Stimulated activated naive CD8-positive, alpha-beta T cell treated with anti-CD3 and anti-CD28 coated beads, Interleukin-15, amount 100 ng/mL, for 72 hours (primary cell): ENCODE data around the gene TMED1.
A peak's percentile ranks its signal among the peaks of the same experiment; 100 is the strongest.

Experiments used
- ATAC-seq: fragments of 150-1000 bp; cut with Tn5 transposase; 2 replicates; pipeline ENCODE4 v1.10.0; 2021; ENCODE audit warnings: mild to moderate bottlenecking, moderate library complexity
- DNase-seq, 2 donors: peaks; one replicate each; pipeline ENCODE4 v3.0.0; 2021 to 2022
- H3K27ac Mint-ChIP-seq, 2 donors: one replicate each; pipeline ENCODE4 v1.8.0; 2022; ENCODE audit warnings: mild to moderate bottlenecking in 2 of 2, mixed read lengths in 2 of 2, moderate library complexity in 2 of 2
- H3K27me3 Mint-ChIP-seq: one replicate; pipeline ENCODE4 v1.8.0; 2022; ENCODE audit warnings: mixed read lengths
- H3K4me1 Mint-ChIP-seq: one replicate; pipeline ENCODE4 v1.8.0; 2022; ENCODE audit warnings: mild to moderate bottlenecking, mixed read lengths
- H3K4me3 Mint-ChIP-seq, 2 donors: one replicate each; pipeline ENCODE4 v1.8.0; 2022; ENCODE audit warnings: mild to moderate bottlenecking in 2 of 2, mixed read lengths in 2 of 2, moderate library complexity in 1 of 2
- H3K9me3 Mint-ChIP-seq, 2 donors: one replicate each; pipeline ENCODE4 v1.8.0; 2022; ENCODE audit warnings: mixed read lengths in 2 of 2

TMED1 gene

DNA sequence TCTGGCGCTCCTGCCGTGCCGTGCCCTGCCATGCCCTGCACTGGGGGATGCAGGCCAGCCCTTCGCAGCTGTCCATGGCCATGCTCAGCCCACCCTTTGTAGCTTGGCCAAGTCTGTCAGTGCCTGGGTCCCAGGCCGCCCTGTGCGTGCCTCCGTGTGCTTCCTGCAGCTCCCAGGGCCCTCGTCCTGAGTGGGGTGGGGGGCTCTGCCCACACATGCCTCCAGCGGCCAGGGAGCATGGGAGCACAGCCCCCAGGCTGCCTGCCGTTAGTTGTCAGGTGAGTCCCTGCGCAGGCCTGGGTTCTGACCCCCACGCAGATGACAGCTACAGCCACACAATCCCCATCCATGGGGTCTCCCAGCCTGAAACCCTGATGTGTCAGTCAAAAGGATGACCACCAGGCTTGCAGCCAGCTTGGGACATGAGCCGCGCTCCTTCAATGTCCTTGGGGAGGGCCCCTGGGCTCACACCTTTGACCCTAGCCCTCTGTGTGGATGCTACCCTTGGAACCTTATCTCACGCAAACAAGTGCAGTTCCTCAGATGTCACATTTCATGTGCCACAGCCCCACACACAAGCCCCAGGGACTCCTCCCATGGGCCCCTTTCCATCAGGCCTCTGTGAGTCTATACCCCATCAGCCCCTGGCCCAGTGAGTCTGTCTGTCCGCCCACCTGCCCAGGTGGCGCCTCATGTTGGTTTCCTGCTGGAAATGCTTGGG lies 24.5 kb downstream of the TMED1 start:
- peak overlapping the region; percentile 33 to 85 for H3K27ac Mint-ChIP-seq
- peaks cover 53% of the 10 kb centered on the region for H3K4me1 Mint-ChIP-seq
- ATAC-seq (no peak), DNase-seq (no peak)
- H3K4me3 Mint-ChIP-seq = no peak overlapping the region
- H3K9me3 Mint-ChIP-seq = peaks cover 0 to 6% of the 10 kb centered on the region in 2 donors
- H3K27me3 Mint-ChIP-seq = no peaks in the 10 kb centered on the region

DNA sequence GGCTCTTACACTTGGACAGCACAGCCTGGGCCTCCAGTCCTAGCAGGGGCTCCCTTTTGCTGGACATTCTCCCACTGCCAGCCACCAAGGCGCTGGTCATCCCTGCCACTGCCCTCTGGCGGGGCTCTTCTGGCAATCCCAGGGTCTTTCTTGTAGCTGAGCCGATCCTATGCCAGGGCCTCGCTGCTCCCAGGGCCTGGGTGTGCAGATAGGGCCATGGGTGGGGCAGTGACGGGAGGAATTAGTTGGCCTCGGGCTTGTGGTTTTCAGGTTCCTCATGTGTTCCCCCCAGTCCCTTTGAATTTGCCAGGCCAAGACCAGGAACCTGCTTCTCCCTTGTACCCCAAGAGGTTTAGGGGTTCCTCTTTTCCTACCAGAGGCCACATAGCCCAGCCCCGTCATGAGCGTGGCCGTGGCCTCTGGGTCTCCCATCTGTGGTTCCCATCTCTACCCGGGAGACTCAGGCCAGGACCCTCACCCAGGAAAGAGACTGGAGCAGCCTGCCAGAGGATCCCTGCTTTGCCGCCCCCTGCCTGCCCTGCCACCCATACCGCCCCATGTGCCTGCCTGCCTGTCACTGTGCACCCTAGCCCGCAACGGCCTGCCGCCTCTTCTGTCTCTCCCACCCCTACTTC lies 26.2 kb downstream of the TMED1 start:
- H3K27ac Mint-ChIP-seq = peak overlapping the region; percentile 65 to 96
- H3K4me3 Mint-ChIP-seq = no peak overlapping the region
- peaks cover 0 to 6% of the 10 kb centered on the region in 2 donors for H3K9me3 Mint-ChIP-seq
- H3K27me3 Mint-ChIP-seq = no peaks in the 10 kb centered on the region
- ATAC-seq = peak; percentile 1
- DNase-seq = no peak
- H3K4me1 Mint-ChIP-seq = peaks cover 53% of the 10 kb centered on the region

DNA sequence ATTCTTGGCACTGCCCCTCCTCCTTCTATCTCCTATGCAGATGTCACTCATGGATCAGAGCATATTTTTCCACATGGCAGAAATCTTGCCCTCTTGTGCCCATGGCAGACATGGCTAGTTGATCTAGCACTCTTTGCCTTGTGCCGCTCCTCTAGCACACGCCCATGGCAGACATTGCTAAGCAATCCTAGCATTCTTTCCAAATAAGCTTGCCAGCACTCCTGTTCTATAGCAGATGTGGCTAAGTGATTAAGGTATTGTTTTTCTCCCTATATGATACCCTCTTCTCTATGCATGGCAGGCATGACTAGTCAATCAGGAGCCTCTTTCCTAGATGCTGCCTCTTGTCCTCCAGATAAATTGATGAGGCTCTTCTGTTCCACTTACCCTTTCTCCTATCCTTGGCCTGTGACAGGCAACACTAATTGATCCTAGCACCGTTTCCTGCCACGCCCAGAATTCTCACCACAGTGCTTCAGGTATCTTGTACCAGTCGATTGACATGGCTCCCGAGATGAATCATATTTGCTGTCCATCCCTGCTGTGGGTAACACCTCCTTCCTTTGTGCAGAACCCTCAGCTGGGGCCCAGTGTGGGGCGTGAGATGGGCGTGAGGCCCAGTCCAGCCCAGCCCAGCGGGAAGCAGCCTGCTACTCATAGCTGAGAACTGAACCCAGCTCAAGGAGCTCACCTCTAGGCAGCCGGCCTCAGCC lies 26.9 kb downstream of the TMED1 start:
- Mint-ChIP-seq H3K9me3 (peaks cover 0 to 6% of the 10 kb centered on the region in 2 donors), H3K27ac (peak overlapping the region; percentile 19 to 28), H3K27me3 (no peaks in the 10 kb centered on the region), H3K4me1 (peaks cover 53% of the 10 kb centered on the region), H3K4me3 (peak overlapping the region; percentile 4 to 63)
- DNase-seq (peak in 1 of 2 donors; percentile 77), ATAC-seq (peak; percentile 89)

DNA sequence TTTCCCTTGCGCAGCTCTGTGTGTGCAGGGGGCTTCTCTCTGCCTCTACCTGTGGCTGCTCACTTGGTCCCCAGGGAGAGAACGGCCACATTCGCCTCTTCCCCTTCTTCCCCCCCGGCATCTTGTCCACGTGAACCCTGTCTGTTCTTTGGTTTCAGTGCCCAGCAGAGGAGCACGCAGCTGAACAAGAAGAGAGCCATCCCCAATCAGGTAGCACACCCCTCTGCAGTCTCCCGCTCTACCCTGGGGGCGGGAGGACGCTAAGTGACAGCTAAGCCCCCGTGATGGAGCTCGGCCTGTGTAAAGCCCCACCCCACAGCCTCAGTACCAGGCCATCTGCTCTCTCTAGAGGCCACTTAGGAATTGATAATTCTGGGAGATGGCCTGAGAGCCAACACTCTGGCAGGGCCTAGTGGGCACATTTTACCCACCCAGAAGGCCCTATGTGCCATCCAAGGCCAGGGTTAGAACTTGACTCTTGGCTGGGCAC lies 30.2 kb downstream of the TMED1 start:
- Mint-ChIP-seq H3K4me3 (no peak overlapping the region), H3K27ac (no peak overlapping the region), H3K27me3 (no peaks in the 10 kb centered on the region), H3K9me3 (peaks cover 0 to 6% of the 10 kb centered on the region in 2 donors), H3K4me1 (peaks cover 30% of the 10 kb centered on the region)
- no peak for DNase-seq
- no peak for ATAC-seq

DNA sequence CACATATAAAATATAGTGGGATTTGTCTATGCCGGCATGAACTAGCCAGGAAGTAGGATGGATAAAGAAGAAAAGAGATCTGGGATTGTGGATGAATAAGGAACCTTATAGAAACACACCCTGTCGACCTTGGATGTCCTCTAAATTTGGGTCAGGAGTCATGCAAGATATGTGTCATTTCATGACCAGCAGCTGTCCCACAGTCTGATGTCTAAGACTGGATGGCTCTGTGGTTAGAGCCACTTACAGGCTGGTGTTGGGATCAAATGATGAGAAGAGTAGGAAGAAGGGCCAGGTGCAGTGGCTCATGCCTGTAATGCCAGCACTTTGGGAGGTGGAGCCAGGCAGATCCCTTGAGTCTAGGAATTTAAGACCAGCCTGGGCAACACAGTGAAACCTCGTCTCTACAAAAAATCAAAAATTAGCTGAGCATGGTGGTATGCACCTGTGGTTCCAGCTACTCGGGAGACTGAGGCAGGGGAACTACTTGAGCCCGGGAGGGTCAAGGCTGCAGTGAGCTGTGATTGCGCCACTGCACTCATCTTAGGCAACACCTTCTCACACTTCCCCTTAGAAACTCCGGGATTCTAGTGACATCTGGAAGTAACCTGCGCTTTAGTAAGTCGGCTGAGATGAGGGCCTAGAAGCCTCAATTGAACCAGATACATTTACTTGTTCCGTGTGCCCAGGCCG lies 30.8 kb downstream of the TMED1 start:
- H3K9me3 Mint-ChIP-seq = peaks cover 0 to 6% of the 10 kb centered on the region in 2 donors
- H3K27me3 Mint-ChIP-seq = no peaks in the 10 kb centered on the region
- ATAC-seq (no peak), DNase-seq (no peak)
- peaks cover 28% of the 10 kb centered on the region for H3K4me1 Mint-ChIP-seq
- no peak overlapping the region for H3K4me3 Mint-ChIP-seq
- peak overlapping the region in 1 of 2 donors; percentile 57 for H3K27ac Mint-ChIP-seq

DNA sequence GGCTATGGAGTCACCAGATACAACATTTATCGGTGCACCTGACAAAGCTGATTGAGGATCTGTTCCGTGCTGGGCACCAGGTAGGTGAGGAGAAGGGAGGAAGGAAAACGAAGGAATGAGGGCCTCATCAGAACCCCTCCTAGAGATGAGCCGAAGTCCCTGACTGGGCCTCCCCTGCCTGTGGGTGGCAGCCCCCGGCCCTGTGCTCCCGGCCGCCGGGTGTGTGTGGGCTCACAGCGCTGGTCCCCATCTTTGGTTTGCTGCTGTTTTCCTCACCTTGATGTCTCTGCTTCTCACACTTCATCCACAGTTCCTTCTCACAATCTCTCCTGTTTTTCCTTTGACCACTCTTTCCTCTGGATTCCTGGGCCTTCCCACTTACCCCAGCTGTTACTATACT lies 32.8 kb downstream of the TMED1 start:
- no peak overlapping the region for H3K4me3 Mint-ChIP-seq
- H3K27ac Mint-ChIP-seq = peak overlapping the region in 1 of 2 donors; percentile 95
- H3K27me3 Mint-ChIP-seq = no peaks in the 10 kb centered on the region
- peaks cover 28% of the 10 kb centered on the region for H3K4me1 Mint-ChIP-seq
- ATAC-seq = no peak
- DNase-seq = no peak
- H3K9me3 Mint-ChIP-seq = no peaks in the 10 kb centered on the region

DNA sequence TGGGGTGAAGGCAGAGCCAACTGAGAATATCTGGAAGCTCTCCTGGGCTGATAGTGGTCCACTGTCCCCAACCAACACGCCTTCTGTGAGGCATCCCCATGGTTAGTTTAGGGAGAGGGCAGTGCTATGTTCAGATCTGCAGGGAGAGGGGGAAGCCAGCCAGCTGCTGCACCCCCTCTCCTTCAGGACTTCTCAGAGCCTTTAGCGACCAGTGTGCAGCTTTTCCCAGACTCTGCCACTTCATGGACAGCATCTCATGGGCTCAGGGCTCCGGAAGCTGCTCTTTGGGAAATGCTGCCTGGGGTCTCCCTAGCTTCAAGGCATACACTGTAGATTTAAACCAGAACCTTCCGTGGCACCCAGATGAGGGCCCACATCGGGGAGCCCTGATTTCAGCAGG lies 33.5 kb downstream of the TMED1 start:
- peak overlapping the region; percentile 52 to 95 for H3K27ac Mint-ChIP-seq
- H3K4me3 Mint-ChIP-seq = no peak overlapping the region
- no peaks in the 10 kb centered on the region for H3K27me3 Mint-ChIP-seq
- ATAC-seq = no peak
- no peaks in the 10 kb centered on the region for H3K9me3 Mint-ChIP-seq
- H3K4me1 Mint-ChIP-seq = peaks cover 29% of the 10 kb centered on the region
- DNase-seq = no peak

DNA sequence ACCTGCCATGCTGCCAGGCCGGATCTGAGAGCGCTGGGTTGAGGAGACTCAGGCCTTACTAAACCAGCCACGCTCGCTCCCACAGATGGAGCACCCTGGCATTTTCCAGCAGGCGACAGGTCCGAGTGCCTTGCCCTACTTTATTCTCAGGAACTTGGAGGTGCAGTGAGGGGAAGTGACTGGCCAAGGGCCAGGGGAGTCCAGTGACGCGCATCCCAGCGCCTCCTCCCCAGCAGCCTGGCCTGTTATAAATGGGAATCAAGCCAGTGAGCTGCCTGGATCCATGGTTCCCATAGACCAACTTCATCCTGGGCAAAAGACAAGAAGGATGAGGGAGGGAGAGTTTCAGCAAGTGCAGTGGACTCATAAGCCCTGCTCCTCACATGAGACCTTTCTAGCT lies 35.5 kb downstream of the TMED1 start:
- Mint-ChIP-seq H3K4me3 (no peak overlapping the region), H3K27me3 (no peaks in the 10 kb centered on the region), H3K27ac (peak overlapping the region; percentile 74 to 93), H3K4me1 (peaks cover 49% of the 10 kb centered on the region), H3K9me3 (no peaks in the 10 kb centered on the region)
- no peak for ATAC-seq
- DNase-seq = no peak

DNA sequence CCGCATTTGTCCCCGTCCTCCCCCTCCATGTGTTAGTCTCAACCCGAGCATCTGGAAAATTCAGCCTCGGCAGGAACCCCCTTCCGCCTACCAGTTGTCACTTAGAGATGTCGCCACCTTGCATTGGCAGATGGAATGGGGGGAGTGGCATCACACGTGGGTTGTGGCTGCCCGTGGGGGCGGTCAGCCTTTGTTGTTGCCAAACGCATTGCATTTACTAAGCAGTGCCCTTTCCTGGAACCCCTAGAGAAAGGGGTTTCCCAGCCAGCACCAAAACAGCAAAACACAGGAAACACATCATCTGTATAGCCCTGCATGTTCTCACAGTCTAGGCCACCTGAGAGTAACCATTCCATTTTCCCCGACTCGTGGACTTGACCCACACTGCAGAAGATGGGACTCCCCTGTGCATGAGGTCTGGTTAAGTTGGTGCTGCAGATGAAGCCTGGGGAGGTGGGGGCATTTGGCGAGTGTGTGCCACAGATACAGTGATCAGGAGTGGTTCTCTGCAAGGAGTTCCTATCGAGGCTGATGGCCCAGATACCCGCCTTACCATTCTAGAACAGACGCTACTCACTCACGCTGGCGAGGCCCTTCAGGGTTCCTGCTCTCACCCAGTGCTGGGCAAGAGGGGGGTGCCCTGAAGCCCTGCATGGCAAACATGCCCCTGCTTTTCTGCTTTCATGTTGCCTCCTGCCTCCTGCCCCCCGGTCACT lies 38.3 kb downstream of the TMED1 start:
- DNase-seq (peak; percentile 91 to 97), ATAC-seq (peak; percentile 95)
- H3K9me3 Mint-ChIP-seq = no peaks in the 10 kb centered on the region
- peak overlapping the region; percentile 78 to 87 for H3K4me3 Mint-ChIP-seq
- peaks cover 61% of the 10 kb centered on the region for H3K4me1 Mint-ChIP-seq
- peak overlapping the region; percentile 95 for H3K27ac Mint-ChIP-seq
- no peaks in the 10 kb centered on the region for H3K27me3 Mint-ChIP-seq

DNA sequence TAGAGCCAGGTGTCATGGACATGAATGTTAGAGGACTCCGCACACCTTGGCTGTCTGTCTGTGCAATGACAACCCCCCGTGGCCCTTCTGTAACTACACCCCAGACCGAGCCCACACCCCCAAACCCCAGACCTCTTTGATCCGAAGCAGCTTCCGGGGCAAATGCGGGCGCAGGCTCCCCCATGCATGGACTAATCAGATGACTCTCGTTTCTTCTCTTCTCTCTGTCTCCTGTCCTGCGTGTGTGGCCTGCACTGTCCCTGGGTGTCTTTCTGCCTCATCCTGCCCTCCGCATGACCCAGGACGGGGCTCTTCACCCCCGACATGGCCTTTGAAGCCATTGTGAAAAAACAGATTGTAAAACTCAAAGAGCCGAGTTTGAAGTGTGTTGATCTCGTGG lies 38.9 kb downstream of the TMED1 start:
- no peaks in the 10 kb centered on the region for H3K9me3 Mint-ChIP-seq
- peak overlapping the region; percentile 95 for H3K27ac Mint-ChIP-seq
- H3K4me3 Mint-ChIP-seq = peak overlapping the region; percentile 78 to 87
- H3K27me3 Mint-ChIP-seq = no peaks in the 10 kb centered on the region
- DNase-seq (no peak), ATAC-seq (peak; percentile 49)
- H3K4me1 Mint-ChIP-seq = peaks cover 61% of the 10 kb centered on the region

DNA sequence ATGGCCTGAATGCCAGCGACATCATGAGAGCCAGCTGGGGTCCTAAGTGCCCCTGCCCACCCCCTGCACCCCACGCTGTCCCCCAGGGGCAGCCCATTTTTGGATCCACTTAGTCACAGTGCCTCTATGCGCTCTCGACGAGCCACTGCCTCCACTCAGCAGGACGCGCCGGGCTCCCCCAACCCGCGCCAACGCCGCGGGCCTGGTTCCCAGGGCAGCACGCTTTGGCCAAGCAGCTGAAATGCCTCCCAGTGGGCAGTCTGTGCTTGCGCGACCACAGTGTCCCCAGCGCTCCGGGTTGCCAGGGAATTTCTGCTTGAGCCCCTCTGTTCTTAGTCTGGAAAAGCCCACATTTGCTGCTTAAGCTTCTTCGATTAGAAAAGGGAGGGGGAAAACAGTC lies 39.4 kb downstream of the TMED1 start:
- peak overlapping the region; percentile 95 for H3K27ac Mint-ChIP-seq
- H3K4me1 Mint-ChIP-seq = peaks cover 61% of the 10 kb centered on the region
- ATAC-seq (no peak), DNase-seq (no peak)
- H3K4me3 Mint-ChIP-seq = peak overlapping the region; percentile 78 to 87
- H3K9me3 Mint-ChIP-seq = no peaks in the 10 kb centered on the region
- H3K27me3 Mint-ChIP-seq = no peaks in the 10 kb centered on the region

DNA sequence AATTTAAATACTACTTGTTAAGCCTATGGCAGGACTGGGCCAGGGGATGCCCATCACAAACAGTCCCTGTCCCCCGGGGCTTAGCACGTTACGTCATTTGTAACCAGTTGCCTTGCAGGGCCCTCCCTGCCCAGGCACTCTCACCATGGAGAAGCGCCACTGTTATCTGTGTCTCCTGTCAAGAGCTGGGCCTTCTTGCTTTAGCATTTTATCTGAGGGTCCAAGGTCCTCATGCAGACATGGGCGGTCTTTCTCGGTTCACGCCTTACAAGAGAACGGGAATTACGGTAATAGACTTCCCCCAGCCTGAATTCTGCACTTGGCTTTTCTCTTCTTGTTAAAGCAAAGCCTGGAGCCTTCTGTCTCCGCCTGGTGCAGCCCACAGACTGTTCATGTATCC lies 46.1 kb downstream of the TMED1 start:
- no peak for ATAC-seq
- no peak for DNase-seq
- no peak overlapping the region for H3K27ac Mint-ChIP-seq
- no peaks in the 10 kb centered on the region for H3K9me3 Mint-ChIP-seq
- H3K27me3 Mint-ChIP-seq = no peaks in the 10 kb centered on the region
- peaks cover 8% of the 10 kb centered on the region for H3K4me1 Mint-ChIP-seq
- H3K4me3 Mint-ChIP-seq = no peak overlapping the region

DNA sequence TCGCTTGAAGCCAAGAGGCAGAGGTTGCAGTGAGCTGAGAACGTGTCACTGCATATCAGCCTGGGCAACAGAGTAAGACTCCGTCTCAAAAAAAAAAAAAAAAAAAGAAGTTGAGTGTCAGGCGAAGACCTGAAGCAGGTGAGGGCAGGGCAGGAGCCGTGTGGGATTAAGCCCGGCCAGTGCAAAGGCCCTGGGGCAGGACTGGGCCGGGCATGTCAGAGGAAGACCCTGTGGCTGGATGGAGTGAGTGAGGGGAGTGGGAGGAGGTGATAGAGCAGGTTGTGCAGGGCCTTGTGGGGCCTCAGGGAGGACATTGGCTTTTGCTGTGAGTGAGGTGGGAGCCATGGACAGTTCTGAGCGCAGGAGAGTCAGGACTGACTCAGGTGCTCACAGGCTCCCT lies 47.9 kb downstream of the TMED1 start:
- no peaks in the 10 kb centered on the region for H3K27me3 Mint-ChIP-seq
- peak overlapping the region; percentile 14 to 55 for H3K27ac Mint-ChIP-seq
- ATAC-seq (no peak), DNase-seq (no peak)
- H3K9me3 Mint-ChIP-seq = no peaks in the 10 kb centered on the region
- no peaks in the 10 kb centered on the region for H3K4me1 Mint-ChIP-seq
- H3K4me3 Mint-ChIP-seq = no peak overlapping the region

DNA sequence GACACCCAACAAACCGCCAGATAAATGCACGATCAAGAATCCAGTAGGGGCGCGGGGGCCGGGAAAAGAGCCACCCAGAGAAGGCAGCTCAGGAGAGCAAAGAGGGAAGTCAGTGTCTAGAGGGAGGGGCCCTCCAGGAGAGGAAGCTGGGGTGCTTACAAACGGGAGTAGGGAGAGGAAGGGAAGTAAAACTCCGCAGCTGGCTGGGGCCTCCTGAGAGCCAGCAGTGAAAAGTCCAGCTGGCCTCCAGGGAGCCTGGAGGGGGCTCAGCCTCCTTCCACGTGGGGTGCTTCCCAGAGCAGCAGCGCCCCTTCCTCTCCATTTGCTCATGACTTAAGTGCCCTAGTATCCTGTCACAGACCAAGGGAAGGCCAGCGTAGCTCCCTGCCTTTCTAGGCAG lies 51.8 kb downstream of the TMED1 start:
- Mint-ChIP-seq H3K9me3 (no peaks in the 10 kb centered on the region), H3K4me1 (peaks cover 10% of the 10 kb centered on the region), H3K27me3 (no peaks in the 10 kb centered on the region), H3K4me3 (no peak overlapping the region), H3K27ac (peak overlapping the region in 1 of 2 donors; percentile 92)
- ATAC-seq (no peak), DNase-seq (no peak)

DNA sequence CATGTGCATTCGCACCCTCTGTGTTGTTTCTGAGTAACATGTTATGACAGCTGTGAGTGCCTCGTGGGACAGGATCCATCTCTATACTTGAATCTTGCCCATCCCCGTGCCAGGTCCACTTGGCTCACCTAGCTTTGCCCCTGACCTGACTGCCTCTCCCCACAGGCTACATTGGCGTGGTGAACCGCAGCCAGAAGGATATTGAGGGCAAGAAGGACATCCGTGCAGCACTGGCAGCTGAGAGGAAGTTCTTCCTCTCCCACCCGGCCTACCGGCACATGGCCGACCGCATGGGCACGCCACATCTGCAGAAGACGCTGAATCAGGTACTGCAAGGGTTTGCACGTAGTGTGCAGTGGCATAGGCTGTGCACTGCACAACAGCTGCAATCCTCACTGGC lies 53.2 kb downstream of the TMED1 start:
- Mint-ChIP-seq H3K27ac (no peak overlapping the region), H3K4me3 (no peak overlapping the region), H3K27me3 (no peaks in the 10 kb centered on the region), H3K9me3 (no peaks in the 10 kb centered on the region), H3K4me1 (peaks cover 10% of the 10 kb centered on the region)
- ATAC-seq (no peak), DNase-seq (no peak)
